IPS-18c (cell line): ENCODE data around the gene HOXA4.

ENCODE experiments used
- H3K4me3 ChIP-seq: 2 replicates; pipeline ENCODE4 v1.7.0; 2013; ENCODE audit warnings: low read depth, mild to moderate bottlenecking, low read length, moderate library complexity; ENCODE audit not compliant: insufficient read depth
- H3K9me3 ChIP-seq: one replicate; pipeline ENCODE4 v1.6.1; 2013; ENCODE audit warnings: mild to moderate bottlenecking, low read length, moderate library complexity; ENCODE audit not compliant: control insufficient read depth, insufficient read depth

The HOXA4 gene

DNA sequence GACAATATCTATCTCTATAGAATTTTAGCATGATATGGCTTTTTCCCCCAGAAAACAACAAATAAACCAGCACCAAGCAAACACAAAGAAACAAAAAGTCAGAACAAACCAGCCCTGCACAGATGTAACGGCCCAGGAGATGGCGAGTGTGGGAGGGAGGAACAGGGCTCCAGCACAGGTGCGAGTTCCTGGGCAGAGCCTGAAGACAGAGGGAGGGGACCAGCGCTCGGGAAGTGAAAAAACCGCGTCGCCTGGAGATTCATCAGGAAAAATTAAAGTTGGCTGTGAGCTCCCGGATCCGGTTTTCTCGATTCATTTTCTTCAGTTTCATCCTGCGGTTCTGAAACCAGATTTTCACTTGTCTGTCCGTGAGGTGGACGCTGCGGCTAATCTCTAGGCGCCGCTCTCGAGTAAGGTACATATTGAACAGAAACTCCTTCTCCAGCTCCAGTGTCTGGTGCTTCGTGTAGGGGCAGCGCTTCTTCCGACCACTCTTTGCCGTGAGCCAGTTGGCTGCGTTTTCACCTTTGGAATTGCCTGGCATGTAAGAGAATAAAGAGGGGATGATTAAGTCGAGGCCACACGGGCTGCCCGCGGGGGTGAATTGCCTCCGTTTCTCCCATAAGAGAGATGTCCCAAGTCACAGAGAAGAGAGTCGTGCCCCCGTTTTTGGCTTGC is 41.2 kb upstream of the HOXA4 start:
- no peak overlapping the region for H3K4me3 ChIP-seq
- H3K9me3 ChIP-seq = peaks cover 6% of the 10 kb centered on the region

- Histone ChIP-seq H3K4me3 (no peak overlapping the region), H3K9me3 (peaks cover 6% of the 10 kb centered on the region)
Observed at GRCh38 chr7:27171325-27171636, 40.7 kb upstream of the HOXA4 start.

DNA sequence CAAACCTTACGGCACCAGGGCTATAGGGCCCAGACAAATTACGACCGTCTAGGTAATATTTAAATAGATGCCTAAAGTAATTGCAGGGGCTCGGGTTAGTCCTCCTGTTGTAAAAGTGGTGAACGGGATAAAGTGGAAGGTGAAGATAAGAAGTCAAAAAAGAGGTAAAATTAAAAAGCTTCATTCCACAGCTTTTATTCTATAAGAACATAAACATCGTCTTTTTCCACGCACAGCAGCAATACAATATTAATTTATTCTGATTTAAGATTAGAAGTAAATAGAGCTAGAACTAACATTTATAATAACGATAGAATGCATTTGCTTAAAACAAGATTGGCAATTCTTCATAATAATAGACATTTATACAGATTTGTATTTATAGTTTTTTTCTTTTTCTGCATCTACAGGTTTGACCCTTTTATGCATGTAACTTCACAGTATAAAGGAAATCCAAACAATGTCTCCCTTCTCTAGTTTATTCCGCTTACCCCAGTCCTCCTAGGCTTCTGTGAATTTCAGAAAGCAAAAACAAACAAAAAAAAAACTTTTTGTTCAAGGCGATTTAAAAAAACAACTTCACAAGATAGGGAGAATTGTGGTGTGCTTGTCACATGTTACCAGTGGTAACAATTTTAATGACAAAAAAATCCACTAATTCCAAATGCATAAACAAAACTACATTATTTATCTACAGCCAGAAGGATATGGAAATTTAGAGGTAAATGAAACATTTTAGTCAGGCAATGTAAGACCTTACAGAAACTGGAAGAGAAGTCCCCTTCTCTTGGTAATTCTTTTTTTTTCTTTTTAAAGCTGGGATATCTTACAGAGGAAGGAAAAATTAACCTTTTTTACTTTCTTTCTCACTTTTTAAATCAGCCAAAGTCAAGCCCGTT is 40.1 kb upstream of the HOXA4 start:
- Histone ChIP-seq H3K9me3 (peaks cover 4% of the 10 kb centered on the region), H3K4me3 (no peak overlapping the region)

DNA sequence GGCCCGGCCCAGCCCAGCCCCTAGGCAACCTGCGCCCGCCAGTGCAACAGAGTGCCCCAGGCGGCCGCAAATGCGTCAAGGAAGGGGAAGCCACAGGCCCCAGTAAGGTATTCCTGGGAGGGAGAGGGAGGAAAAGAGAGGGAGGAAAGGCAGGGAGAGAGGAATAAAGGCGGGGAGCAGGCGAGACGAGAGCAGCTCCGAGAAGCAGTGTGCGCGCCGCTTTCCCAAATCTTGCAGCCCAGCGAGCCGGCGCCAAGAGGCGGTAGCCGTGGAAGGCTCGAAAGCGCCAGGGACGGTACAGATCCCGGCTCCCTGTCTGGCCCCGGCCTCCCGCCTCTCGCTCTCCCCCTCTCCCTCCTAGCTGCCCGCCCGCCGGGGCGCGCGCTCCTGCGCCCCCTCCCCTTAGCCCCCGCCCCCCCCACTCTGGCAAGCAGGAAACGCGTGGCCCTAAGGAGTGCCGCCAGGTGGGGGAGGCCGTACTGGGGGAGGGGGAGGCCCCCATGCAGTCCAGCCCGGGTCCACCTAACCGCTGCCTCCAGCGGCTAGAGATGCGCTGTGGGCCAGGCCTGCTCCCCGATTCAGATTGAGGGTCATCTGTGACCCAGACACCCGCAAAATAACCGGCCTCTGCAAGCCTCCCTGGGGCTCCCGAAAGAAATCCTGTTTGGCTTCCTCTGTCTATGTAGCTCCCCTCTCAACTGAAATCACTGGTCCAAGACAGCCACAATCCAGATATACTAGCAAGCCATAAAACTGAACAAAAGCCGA is 39.3 kb upstream of the HOXA4 start:
- Histone ChIP-seq H3K9me3 (peaks cover 9% of the 10 kb centered on the region), H3K4me3 (no peak overlapping the region)

DNA sequence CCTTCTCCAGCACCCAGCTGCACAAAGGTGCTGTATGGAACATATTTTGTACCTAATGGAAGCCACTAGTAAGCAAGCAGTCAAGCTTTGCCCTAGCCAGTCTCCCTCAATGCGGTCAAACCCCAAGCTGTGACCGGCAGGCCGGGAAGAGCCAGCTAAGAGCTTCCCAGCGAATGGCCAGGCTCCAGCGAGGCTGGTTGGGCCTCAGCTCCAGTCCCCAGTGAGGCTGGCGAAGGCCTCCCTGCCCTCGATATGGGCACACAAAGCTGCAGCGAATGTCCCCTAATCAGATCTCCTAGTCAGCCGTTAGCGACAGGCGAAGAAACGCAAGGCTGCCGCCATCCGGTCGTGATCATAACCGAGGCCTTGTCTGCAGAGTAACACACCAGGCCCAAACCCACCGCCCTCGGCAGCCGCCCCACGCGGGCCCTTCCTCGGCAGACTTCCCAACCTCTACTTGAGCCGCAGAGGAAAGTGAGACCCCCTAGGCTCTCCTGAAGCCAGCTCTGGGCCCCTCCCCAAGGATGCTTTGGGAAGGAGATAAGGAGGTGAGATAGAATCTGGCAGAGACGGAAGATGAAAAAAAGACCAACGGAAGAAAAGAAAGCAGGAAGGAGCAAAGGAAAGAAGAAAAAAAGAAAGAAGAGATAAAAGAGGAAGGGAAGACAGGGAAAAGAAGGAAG is 37.8 kb upstream of the HOXA4 start:
- H3K4me3 ChIP-seq = no peak overlapping the region
- peaks cover 9% of the 10 kb centered on the region for H3K9me3 ChIP-seq

DNA sequence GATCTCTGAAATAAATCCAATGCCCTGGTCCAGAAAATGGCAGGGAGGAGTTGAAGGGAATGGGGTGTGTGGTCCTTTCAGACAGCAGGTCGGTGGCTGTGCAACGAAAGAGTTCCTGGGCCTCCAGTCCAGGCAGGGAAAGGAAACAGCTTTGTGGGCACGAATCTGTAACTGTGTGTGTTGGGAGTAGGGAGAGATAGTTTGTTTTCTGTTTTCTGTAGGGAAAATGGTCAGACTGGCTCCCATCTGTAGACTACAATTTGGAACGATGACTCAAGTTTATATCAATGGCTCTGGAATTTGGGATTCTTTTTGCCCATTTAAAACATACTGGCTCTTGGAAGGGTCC is 37.3 kb upstream of the HOXA4 start:
- Histone ChIP-seq H3K4me3 (no peak overlapping the region), H3K9me3 (peaks cover 7% of the 10 kb centered on the region)

- peaks cover 7% of the 10 kb centered on the region for H3K9me3 ChIP-seq
- H3K4me3 ChIP-seq = no peak overlapping the region
Observed at GRCh38 chr7:27166531-27167505, 36.3 kb upstream of the HOXA4 start.

GRCh38 chr7:27165996-27166530 is 35.5 kb upstream of the HOXA4 start:
- Histone ChIP-seq H3K4me3 (no peak overlapping the region), H3K9me3 (peaks cover 7% of the 10 kb centered on the region)

- Histone ChIP-seq H3K9me3 (peaks cover 9% of the 10 kb centered on the region), H3K4me3 (no peak within 1 kb of the TSS; the same call in 1 of the 2 replicates)
Observed at GRCh38 chr7:27165089-27165995, 34.8 kb upstream of the HOXA4 start, which contains the start of gene HOXA9. Gene HOXA9 (minus strand): TSS chr7:27165537. CDS start chr7:27165457, 80 bp downstream.

GRCh38 chr7:27164367-27165088 is 34.0 kb upstream of the HOXA4 start:
- no peak overlapping the region; the same call in 1 of the 2 replicates for H3K4me3 ChIP-seq
- peaks cover 12% of the 10 kb centered on the region for H3K9me3 ChIP-seq

GRCh38 chr7:27164045-27164366 is 33.4 kb upstream of the HOXA4 start:
- H3K4me3 ChIP-seq = no peak overlapping the region

DNA sequence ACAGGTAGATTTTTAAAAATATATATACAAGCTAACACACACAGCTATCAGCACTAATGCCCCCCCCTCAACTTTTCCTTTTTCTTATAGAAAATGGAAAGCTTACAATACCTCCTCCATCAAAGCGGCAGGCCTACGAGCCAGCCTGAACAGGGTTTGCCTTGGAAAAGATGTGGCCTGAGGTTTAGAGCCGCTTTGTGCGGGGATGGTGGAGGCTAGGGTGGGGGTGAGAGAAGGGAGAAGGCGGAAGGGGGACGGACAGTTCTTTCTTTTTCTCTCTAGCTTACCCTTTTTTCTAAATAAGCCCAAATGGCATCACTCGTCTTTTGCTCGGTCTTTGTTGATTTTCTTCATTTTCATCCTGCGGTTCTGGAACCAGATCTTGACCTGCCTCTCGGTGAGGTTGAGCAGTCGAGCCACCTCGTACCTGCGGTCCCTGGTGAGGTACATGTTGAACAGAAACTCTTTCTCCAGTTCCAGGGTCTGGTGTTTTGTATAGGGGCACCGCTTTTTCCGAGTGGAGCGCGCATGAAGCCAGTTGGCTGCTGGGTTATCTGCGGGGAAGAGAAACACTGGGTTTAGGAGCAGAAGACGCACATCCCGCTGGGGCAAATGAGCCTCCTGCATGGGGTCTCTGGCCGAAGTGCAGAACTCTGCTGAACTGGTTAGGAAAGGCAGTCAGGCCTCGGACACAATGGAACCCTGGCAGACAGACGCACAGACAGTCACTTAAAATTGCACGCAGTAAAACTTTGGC is 32.9 kb upstream of the HOXA4 start:
- H3K4me3 ChIP-seq = no peak overlapping the region

More at GRCh38 chr7:27164045-27164366, 33.4 kb upstream of the HOXA4 start:
- H3K9me3 ChIP-seq = peaks cover 12% of the 10 kb centered on the region

DNA sequence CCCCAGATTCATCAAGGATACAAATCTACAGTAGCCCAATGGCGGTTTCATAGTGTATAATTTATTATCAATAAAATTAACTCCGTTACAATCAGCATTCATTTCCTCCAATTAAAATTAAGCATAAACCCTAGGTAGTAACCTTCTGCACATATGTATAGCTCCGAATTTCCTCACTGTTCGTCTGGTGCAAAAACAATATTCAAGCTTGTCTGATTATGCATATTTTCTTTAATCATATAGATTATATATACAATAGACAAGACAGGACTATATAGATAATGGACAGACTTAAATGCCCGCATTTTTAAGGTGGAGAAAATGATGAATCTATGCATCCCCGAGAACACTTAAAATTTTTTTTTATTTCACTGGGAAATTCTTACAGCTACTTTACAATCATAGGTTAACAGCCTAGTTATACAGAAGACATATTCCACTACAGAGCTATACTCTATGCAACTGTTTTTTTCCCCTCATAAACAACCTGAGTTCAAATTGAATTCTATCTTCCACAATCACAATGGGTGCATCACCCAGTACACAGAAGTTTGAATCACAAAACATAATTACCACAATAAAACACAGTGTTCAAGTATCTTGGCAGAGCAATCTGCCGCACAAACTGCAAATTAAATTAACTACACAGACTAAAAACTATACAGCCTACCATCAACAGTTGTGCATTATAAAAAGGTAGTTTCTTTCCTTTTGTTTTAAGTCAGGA is 32.2 kb upstream of the HOXA4 start:
- Histone ChIP-seq H3K4me3 (no peak overlapping the region), H3K9me3 (peaks cover 16% of the 10 kb centered on the region)

More for the DNA sequence above, 32.9 kb upstream of the HOXA4 start:
- H3K9me3 ChIP-seq = peaks cover 13% of the 10 kb centered on the region
